K562 (cell line): ENCODE results near the gene EXD2. TPM values are rescaled to one million over a fixed set of nuclear protein-coding genes. Genes with fewer than 3 reads are reported as not detected.

Source experiments
- ATAC-seq: fragments of 200-7000 bp; cut with Tn5 transposase; 3 replicates; pipeline ENCODE4 v1.9.1; 2020; ENCODE audit warnings: moderate library complexity
- BruUV-seq: library from RNA; stranded (reverse); fragments of 400-500 nt; replicated peaks from 2 replicates; lab custom pipeline; 2021; lab: Mats Ljungman, UMichigan
- CTCF ChIA-PET: fragments of 300-600 bp; formaldehyde crosslinking; extraction: SDS; loops from one replicate; lab custom pipeline; 2021; ENCODE audit warnings: low intra/inter-chr PET ratio; lab: Yijun Ruan, JAX
- POLR2A ChIA-PET: fragments of 300-600, 350-650 bp; sonication (Branson Sonifier 250); formaldehyde crosslinking; extraction: SDS; loops from one replicate; lab custom pipeline; 2021; ENCODE audit warnings: antibody characterized with exemption, inconsistent platforms; lab: Yijun Ruan, JAX
- DNase-seq, 4 experiments: peaks; one replicate each; pipeline versions ENCODE4 v3.0.0 to v3.0.0-alpha.2; 2011 to 2018; ENCODE audit warnings: low spot score in 3 of 4, mixed read lengths in 3 of 4; ENCODE audit errors: extremely low read depth in 1 of 4
- FAIRE-seq: peaks from 2 replicates; lab custom pipeline; 2011; peaks lifted over from hg19 to GRCh38; lab: Jason Lieb, UNC
- H2AFZ ChIP-seq: 2 replicates; pipeline ENCODE4 v1.6.0; 2011; ENCODE audit warnings: low read depth, low read length, control low read depth, inconsistent platforms
- H3K27ac ChIP-seq: fragments of 200-600 bp; 3 replicates; pipeline ENCODE4 v1.8.0; 2011; ENCODE audit warnings: low read depth, mild to moderate bottlenecking, control low read depth, inconsistent platforms, low read length, moderate library complexity, mixed read lengths; ENCODE audit errors: extremely low read depth
- H3K27me3 ChIP-seq, 2 experiments: fragments of 300-600 bp in 1 of 2; 2 replicates in 1 of 2; 3 replicates in 1 of 2; pipeline versions ENCODE4 v1.6.0 to v1.8.0; 2011; ENCODE audit warnings: inconsistent platforms in 2 of 2, low read length in 2 of 2, mild to moderate bottlenecking in 1 of 2, mixed read lengths in 1 of 2, moderate library complexity in 1 of 2; ENCODE audit not compliant: control insufficient read depth in 2 of 2, insufficient read depth in 2 of 2
- H3K36me3 ChIP-seq: fragments of 300-600 bp; 3 replicates; pipeline ENCODE4 v1.8.0; 2011; ENCODE audit warnings: mild to moderate bottlenecking, low read length, inconsistent platforms; ENCODE audit not compliant: control insufficient read depth, insufficient read depth
- H3K4me1 ChIP-seq, 2 experiments: fragments of 200-600 bp in 1 of 2; replicated peaks in 1 of 2; 2 replicates in 1 of 2; 3 replicates in 1 of 2; pipeline versions ENCODE4 v1.5.1 to v1.8.0; 2011; ENCODE audit warnings: inconsistent platforms in 2 of 2, low read length in 2 of 2, mild to moderate bottlenecking in 1 of 2, mixed read lengths in 1 of 2, moderate library complexity in 1 of 2; ENCODE audit not compliant: control insufficient read depth in 2 of 2, insufficient read depth in 2 of 2
- H3K4me2 ChIP-seq: 2 replicates; pipeline ENCODE4 v1.6.1; 2011; ENCODE audit warnings: low read length, control low read depth, inconsistent platforms, mixed read lengths; ENCODE audit not compliant: insufficient read depth
- H3K4me3 ChIP-seq: fragments of 200-600 bp; sonication (generic), shearing (Covaris generic); 2 replicates; pipeline ENCODE4 v1.5.1; 2016; ENCODE audit warnings: control low read depth, inconsistent platforms
- H3K79me2 ChIP-seq: fragments of 200-600 bp; 3 replicates; pipeline ENCODE4 v1.8.0; 2011; ENCODE audit warnings: low read length, inconsistent platforms; ENCODE audit not compliant: control insufficient read depth, insufficient read depth
- H3K9ac ChIP-seq, 2 experiments: 2 replicates each; pipeline versions ENCODE4 v1.6.0 to v1.6.1; 2011; ENCODE audit warnings: low read depth in 2 of 2, low read length in 2 of 2, control low read depth in 1 of 2, inconsistent platforms in 1 of 2, mild to moderate bottlenecking in 1 of 2, mixed read lengths in 1 of 2; ENCODE audit not compliant: insufficient read depth in 1 of 2
- H3K9me1 ChIP-seq: one replicate; pipeline ENCODE4 v1.6.0; 2011; ENCODE audit warnings: inconsistent platforms, mild to moderate bottlenecking, low read length, moderate library complexity; ENCODE audit not compliant: control insufficient read depth, insufficient read depth
- H3K9me3 ChIP-seq: replicated peaks from 2 replicates; pipeline ENCODE4 v1.5.1; 2011; ENCODE audit warnings: low read depth, low read length, inconsistent platforms; ENCODE audit not compliant: control insufficient read depth, insufficient read depth
- H4K20me1 ChIP-seq: replicated peaks from 2 replicates; pipeline ENCODE4 v1.6.1; 2011; ENCODE audit warnings: low read length, inconsistent platforms, mixed read lengths; ENCODE audit not compliant: control insufficient read depth, insufficient read depth
- CHCHD3 ChIP-seq: fragments of 250-450 bp; sonication (Bioruptor Pico); IDR thresholded peaks from 2 replicates; pipeline ENCODE4 v2.1.2; 2022; ENCODE audit warnings: mild to moderate bottlenecking
- DPF2 ChIP-seq: fragments of 450-650 bp; IDR thresholded peaks from 2 replicates; pipeline ENCODE4 v1.6.1; 2016
- FOXA1 ChIP-seq: fragments of 450-650 bp; IDR thresholded peaks from 2 replicates; pipeline ENCODE4 v1.6.1; 2016; ENCODE audit warnings: mild to moderate bottlenecking, borderline replicate concordance
- GTF2B ChIP-seq: IDR thresholded peaks from 2 replicates; pipeline ENCODE4 v1.6.1; 2011; ENCODE audit not compliant: insufficient read length; ENCODE audit errors: extremely low read depth
- KLF16 ChIP-seq: IDR thresholded peaks from 2 replicates; pipeline ENCODE4 v1.6.1; 2016; ENCODE audit warnings: antibody characterized with exemption
- MLX ChIP-seq, 2 experiments: fragments of 450-650 bp in 1 of 2; sonication (generic) in 1 of 2; formaldehyde crosslinking; conservative IDR thresholded peaks; 2 replicates each; pipeline versions ENCODE4 v1.4.0 to v1.8.1; 2020 to 2022; ENCODE audit warnings: mild to moderate bottlenecking in 1 of 2, missing genetic modification reagents in 1 of 2
- MTF1 ChIP-seq: fragments of 250-450 bp; sonication (Bioruptor Pico); IDR thresholded peaks from 2 replicates; pipeline ENCODE4 v1.9.0; 2021; ENCODE audit warnings: moderate library complexity, mild to moderate bottlenecking, inconsistent platforms, borderline replicate concordance
- RUNX1 ChIP-seq: sonication (generic); IDR thresholded peaks from 2 replicates; pipeline ENCODE4 v1.6.1; 2016; ENCODE audit warnings: antibody characterized with exemption, low read depth
- STAG1 ChIP-seq: sonication (generic); formaldehyde crosslinking; IDR thresholded peaks from 2 replicates; pipeline ENCODE4 v1.5.0; 2020; ENCODE audit warnings: missing genetic modification reagents, borderline replicate concordance
- TBL1XR1 ChIP-seq, 2 experiments: IDR thresholded peaks; 2 replicates each; pipeline ENCODE4 v1.6.1; 2012; ENCODE audit warnings: improper control_type of control experiment in 2 of 2, low read length in 2 of 2, mild to moderate bottlenecking in 1 of 2
- TEAD4 ChIP-seq, 2 experiments: sonication (generic) in 1 of 2; formaldehyde crosslinking in 1 of 2; IDR thresholded peaks; 2 replicates each; pipeline versions ENCODE4 v1.6.1 to v1.8.0; 2012 to 2022; ENCODE audit warnings: borderline replicate concordance in 1 of 2, inconsistent platforms in 1 of 2, low read length in 1 of 2, mild to moderate bottlenecking in 1 of 2, missing genetic modification reagents in 1 of 2
- WGBS: fragments of 100-300 bp; shearing (Covaris generic); methylation state at CpG from one replicate; pipeline ENCODE4 v1.1.6; 2016; ENCODE audit warnings: low coverage, mixed read lengths; ENCODE audit not compliant: insufficient coverage; ENCODE audit errors: missing lambda C conversion rate; 5-methylcytosine and 5-hydroxymethylcytosine counted together
- in situ Hi-C: fragments of 300-500 bp; cut with MboI; formaldehyde crosslinking; loops from 4 replicates; pipeline ENCODE4 v1.15.0; 2018; ENCODE audit warnings: inconsistent platforms, mixed read lengths
- intact Hi-C: fragments of 100-400 bp; cut with micrococcal nuclease; formaldehyde crosslinking; loops from 2 replicates; pipeline ENCODE4 v1.14.2; 2022
- polyA plus RNA-seq, 8 experiments: library from polyadenylated mRNA; depleted of rRNA in 4 of 8; stranded (reverse) in 5 of 8; unstranded in 3 of 8; fragments of >200 nt; fragmentation: Nextera tagmentation in 2 of 8; fragmentation: Illumina TruSeq in 1 of 8; extraction: Ambion mirVana in 2 of 8; extraction: Trizol in 1 of 8; gene quantifications; 2 replicates each; pipeline versions ENCODE4 v1.2.1 to v1.2.3, GENCODE V29; 2011 to 2014; ENCODE audit warnings: inconsistent platforms in 1 of 8, missing spikeins in 1 of 8
- total RNA-seq, 7 experiments: library from RNA; depleted of rRNA in 6 of 7; stranded (reverse); fragments of >200 nt in 6 of 7; fragmentation: Illumina TruSeq in 2 of 7; extraction: Trizol in 2 of 7; gene quantifications; 2 replicates each; pipeline versions ENCODE4 v1.2.1 to v1.2.3, GENCODE V29; 2011 to 2021; ENCODE audit warnings: low replicate concordance in 1 of 7
- TF ChIP-seq, protein P1 (sequence below): fragments of 250-450 bp; sonication (Bioruptor Pico); IDR thresholded peaks from 2 replicates; pipeline ENCODE4 v1.5.0; 2021

Gene EXD2
- total and polyA plus RNA-seq, 9 of the 15 experiments (the other 6 are each of a cell fraction or from before 2014, with no cell fraction given), result 1.6 to 7.5 (median 3.7) TPM

GRCh38 chr14:69246331-69246730 is 55.0 kb downstream of the EXD2 start:
- FAIRE-seq, result no peak
- H3K79me2 ChIP-seq, result no peaks in the 10 kb centered on the region
- no peak overlapping the region for H2AFZ ChIP-seq
- H4K20me1 ChIP-seq, result no peaks in the 10 kb centered on the region; the same call in 1 of the 2 replicates
- POLR2A ChIA-PET, result no interaction called here
- H3K9me1 ChIP-seq, result no peaks in the 10 kb centered on the region
- no peak; the same call in 2 of the 3 replicates for ATAC-seq
- H3K27ac ChIP-seq, result no peak overlapping the region
- no peak for DNase-seq
- H3K9ac ChIP-seq, result no peak overlapping the region
- no peaks in the 10 kb centered on the region for H3K9me3 ChIP-seq
- H3K36me3 ChIP-seq, result no peaks in the 10 kb centered on the region
- CTCF ChIA-PET, result no interaction called here
- H3K4me2 ChIP-seq, result no peak overlapping the region
- WGBS, result 14% methylated on average over 3 of the region's 3 CpGs
- no TSS peak for BruUV-seq
- TF ChIP-seq CHCHD3 (CRISPR knock-in tag), result no peak
- TF ChIP-seq KLF16, result no peak
- no peak for TF ChIP-seq TEAD4 (IDR thresholded peaks at IDR 0.05; ENCODE audit: low read length)
- TF ChIP-seq TEAD4 (CRISPR knock-in tag; IDR thresholded peaks at IDR 0.05; ENCODE audit: borderline replicate concordance), result no peak
- TF ChIP-seq DPF2, result no peak
- no peak for TF ChIP-seq FOXA1
- TF ChIP-seq, protein P1, sequence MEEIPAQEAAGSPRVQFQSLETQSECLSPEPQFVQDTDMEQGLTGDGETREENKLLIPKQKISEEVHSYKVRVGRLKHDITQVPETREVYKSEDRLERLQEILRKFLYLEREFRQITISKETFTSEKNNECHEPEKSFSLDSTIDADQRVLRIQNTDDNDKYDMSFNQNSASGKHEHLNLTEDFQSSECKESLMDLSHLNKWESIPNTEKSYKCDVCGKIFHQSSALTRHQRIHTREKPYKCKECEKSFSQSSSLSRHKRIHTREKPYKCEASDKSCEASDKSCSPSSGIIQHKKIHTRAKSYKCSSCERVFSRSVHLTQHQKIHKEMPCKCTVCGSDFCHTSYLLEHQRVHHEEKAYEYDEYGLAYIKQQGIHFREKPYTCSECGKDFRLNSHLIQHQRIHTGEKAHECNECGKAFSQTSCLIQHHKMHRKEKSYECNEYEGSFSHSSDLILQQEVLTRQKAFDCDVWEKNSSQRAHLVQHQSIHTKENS, result no peak
- no peak for TF ChIP-seq MTF1 (CRISPR knock-in tag)
- no peak for TF ChIP-seq RUNX1
- TF ChIP-seq MLX (CRISPR knock-in tag; conservative IDR thresholded peaks at IDR 0.05), result no peak
- TF ChIP-seq STAG1 (CRISPR knock-in tag), result no peak
- TF ChIP-seq GTF2B, result no peak
- TF ChIP-seq TBL1XR1 (IDR thresholded peaks at IDR 0.05; ENCODE audit: low read length in 2 of 2), result no peak
- TF ChIP-seq, all 486 proteins: peak for 0
- intact Hi-C loops (loop anchor here (10.0 kb wide), 1 partner anchor 328 kb away; the partner anchor contains the start of gene CCDC177), in situ Hi-C loops (no loop called here)
- H3K27me3 ChIP-seq, result peaks cover 2 to 17% of the 10 kb centered on the region in 2 experiments; a peak in 3 of 5 replicates
- H3K4me3 ChIP-seq, result no peak overlapping the region
- peaks cover 0 to 3% of the 10 kb centered on the region in 2 experiments; a peak in 1 of 5 replicates for H3K4me1 ChIP-seq
